GM12865 (cell line): ENCODE measurements around the gene IGFL4.

Experiments
- DNase-seq: peaks from one replicate; pipeline ENCODE4 v3.0.0; 2010; ENCODE audit warnings: low read depth
- H3K4me3 ChIP-seq: 2 replicates; pipeline ENCODE4 v1.5.1; 2011; ENCODE audit warnings: mild to moderate bottlenecking, low read depth, low read length, control low read depth
- TF ChIP-seq, protein P1 (sequence below): IDR thresholded peaks from 2 replicates; pipeline ENCODE4 v1.5.1; 2011; ENCODE audit warnings: low read length, control low read depth, low read depth, inconsistent platforms; ENCODE audit not compliant: insufficient read depth; ENCODE audit errors: missing control alignments

Gene IGFL4

DNA sequence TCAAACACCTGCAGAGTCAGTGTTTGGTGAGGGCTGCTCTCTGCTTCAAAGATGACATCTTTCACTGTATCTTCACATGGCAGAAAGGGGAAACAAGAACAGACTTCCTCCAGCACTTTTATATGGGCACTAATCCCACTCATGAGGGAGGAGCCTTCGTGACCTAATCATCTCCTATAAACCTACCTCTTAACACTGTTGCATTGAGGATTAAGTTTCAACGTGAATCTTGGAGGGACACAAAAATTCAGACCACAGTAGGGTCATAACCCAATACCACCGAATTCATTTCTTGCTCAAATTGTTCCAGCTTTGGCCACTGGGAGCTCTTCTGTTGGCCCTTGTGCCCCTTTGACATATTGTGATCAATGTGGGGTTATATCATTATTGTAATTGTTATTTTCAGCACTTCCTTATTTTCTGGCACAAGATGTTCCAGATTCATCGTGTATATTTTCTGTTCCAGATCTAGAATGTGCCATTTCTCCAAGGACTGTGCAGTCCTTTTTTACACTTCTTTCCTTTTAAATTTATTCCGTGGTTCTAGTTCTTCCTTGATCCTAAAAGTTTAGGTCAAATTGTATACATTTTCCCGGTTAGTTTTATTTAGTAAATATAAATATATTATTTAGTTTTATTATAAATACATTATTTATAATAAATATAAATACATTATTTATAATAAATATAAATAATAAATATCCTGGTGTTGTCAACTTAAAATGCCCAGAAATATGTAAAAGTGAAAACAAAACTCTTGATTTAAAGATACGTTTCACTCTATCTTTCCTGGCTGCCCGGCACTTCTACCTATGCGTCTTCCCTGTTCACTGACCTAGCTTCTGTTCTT, 35.5 kb upstream of the IGFL4 start:
- TF ChIP-seq, protein P1, sequence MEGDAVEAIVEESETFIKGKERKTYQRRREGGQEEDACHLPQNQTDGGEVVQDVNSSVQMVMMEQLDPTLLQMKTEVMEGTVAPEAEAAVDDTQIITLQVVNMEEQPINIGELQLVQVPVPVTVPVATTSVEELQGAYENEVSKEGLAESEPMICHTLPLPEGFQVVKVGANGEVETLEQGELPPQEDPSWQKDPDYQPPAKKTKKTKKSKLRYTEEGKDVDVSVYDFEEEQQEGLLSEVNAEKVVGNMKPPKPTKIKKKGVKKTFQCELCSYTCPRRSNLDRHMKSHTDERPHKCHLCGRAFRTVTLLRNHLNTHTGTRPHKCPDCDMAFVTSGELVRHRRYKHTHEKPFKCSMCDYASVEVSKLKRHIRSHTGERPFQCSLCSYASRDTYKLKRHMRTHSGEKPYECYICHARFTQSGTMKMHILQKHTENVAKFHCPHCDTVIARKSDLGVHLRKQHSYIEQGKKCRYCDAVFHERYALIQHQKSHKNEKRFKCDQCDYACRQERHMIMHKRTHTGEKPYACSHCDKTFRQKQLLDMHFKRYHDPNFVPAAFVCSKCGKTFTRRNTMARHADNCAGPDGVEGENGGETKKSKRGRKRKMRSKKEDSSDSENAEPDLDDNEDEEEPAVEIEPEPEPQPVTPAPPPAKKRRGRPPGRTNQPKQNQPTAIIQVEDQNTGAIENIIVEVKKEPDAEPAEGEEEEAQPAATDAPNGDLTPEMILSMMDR, result no peak
- no peak overlapping the region for H3K4me3 ChIP-seq
- DNase-seq, result no peak

DNA sequence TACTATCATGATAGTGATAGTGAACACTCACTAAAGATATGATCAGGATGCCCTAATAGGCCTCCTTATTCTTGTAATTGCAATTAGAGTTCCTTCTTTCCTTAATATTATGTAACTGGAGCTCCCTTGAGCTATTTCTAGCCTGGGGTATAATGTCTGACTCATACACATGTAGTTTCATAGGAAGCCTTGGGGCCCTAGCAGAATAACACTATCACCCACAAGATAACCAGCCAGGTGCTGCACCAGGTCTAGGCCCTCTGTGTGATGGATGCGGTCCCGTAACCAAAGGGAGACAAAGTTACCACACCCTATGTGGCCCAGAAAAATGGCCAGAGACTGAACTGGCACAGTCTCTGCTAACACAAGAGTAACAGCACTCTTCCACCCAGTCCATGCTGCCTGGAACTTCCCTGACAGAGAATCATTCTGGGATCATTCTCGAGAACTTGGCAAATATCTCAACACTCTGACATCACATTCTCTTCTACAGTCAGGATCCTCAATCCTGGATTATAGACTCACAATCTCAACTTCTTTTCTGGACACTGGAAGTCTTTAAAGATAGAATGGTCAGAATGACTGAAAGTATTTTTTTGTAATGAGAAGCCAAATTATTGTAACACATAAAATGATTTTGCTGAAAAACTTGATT, 32.6 kb upstream of the IGFL4 start:
- DNase-seq, result no peak
- TF ChIP-seq, protein P1, result no peak
- no peak overlapping the region for H3K4me3 ChIP-seq

DNA sequence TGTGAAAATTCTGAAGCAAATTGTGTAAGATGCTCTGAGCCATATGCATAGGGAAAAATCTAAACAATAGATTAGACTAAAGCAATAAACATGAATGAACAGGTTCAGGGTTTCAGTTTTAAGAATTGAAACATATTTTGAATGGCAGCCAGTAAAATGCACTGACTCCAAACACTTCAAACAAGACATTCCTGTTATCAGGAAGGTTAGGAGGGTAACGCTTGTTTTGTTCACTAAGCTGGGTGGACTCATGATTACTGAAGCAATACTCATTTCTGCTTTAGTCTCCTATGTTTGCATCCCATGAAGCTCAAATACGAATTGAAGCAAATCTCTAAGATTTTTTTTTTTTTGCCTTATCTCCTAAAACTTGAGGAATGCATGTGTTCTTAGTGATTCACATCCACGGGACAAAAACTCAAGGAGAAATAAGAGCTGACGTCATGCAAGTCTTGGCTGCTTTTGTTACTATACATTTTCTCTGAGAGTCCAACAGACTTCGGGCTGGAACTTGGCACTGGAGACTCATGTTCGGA, 29.1 kb upstream of the IGFL4 start:
- no peak overlapping the region for H3K4me3 ChIP-seq
- DNase-seq, result no peak
- TF ChIP-seq, protein P1, result no peak

DNA sequence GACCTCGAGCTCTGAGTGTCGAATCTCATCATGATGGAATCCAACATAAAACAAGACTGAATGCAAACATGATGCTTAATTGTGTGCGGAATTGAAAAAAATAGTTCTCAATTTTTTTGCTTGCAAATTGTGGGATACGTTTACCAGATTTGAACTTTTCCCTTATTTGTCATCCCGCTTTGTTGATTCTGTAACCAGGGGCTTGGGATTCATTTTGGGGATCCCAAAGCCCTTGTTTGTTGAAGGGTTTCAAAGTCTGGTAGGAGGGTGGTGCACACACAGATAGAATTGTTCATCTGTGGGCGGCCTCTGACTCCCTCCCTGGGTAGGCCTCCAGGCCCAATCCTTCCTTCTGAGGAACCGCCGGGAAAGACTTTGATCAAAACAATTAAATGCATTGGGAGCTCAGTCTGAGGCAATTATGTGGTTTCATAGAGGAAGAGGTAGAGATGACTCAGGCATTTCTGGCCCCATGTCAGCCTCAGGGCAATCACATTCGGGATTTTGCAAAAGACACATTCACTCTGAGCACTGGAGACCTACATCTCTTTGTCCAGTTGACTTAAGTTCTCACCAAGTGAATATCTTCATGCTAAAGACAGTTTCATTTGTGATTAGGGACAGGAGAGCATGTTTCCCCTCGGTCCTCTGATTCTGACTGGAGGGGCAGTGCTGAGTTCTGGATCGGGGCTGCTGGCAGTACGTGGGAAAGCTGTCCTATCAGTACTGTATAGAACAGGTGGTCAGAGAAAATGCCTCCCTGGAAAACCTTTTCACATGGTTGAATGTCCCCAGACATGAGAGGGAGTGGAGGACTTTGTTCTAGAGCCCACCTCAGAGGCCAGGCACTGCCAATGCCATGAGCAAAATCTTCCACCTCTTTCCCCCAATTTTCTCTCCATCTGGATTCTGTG, 27.8 kb upstream of the IGFL4 start:
- TF ChIP-seq, protein P1, result no peak
- DNase-seq, result no peak
- H3K4me3 ChIP-seq, result no peak overlapping the region

DNA sequence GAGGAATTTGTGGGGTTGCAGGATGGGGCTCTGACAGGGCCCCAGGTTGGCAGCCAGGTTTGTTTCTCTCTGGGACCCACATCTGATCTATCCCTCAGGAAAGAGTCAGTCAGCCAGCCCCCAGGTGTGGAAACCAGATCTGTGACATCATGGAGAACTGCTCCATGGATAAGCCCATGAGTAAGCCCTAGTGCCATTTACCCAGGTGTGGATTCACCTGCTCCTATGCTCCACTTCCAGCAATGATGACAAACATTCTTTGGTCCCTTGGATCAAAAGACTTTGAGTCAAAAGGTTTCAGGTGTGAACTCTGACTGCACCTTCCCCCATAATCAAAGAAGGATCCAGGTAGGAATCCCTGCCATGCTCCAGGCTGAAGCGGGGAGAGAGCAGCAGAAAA, 26.9 kb upstream of the IGFL4 start:
- DNase-seq, result no peak
- TF ChIP-seq, protein P1, result no peak
- H3K4me3 ChIP-seq, result no peak overlapping the region

DNA sequence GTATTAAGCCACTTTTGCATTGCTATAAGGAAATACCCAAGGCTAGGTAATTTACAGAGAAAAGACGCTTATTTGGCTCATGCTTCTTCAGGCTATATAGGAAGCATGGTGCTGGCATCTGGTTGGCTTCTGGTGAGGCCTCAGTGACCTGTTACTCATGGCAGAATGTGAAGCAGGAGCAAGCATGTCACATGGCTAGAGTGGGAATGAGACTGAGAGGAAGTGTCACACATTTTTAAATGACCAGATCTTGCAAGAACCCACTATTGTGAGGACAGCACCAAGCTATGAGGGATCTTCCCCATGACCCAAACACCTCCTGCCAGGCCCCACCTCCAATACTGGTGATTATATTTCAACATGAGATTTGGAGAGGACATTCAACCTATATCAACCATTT, 25.7 kb upstream of the IGFL4 start:
- TF ChIP-seq, protein P1, result no peak
- no peak overlapping the region for H3K4me3 ChIP-seq
- no peak for DNase-seq
